Stromal cell of bone marrow (primary cell): ENCODE measurements around the gene TIAM2.
"Not testable (repeated sequence)": the region's sequence is repeated elsewhere in the genome, so short reads cannot be mapped to it uniquely, and the experiment has no call there.

Experiments used
- DNase-seq: peaks from one replicate; pipeline ENCODE4 v3.0.0-alpha.2; 2012; ENCODE audit warnings: low read depth

TIAM2 gene

GRCh38 chr6:155170519-155170918 lies 175.4 kb downstream of the TIAM2 start:
- DNase-seq: no peak

GRCh38 chr6:155171109-155171746 lies 176.1 kb downstream of the TIAM2 start:
- peak; percentile 93 for DNase-seq

- DNase-seq: no peak
Observed at GRCh38 chr6:155171747-155172449, 176.8 kb downstream of the TIAM2 start.

GRCh38 chr6:155173488-155173887 lies 178.4 kb downstream of the TIAM2 start:
- DNase-seq: no peak

GRCh38 chr6:155174576-155175211 lies 179.6 kb downstream of the TIAM2 start:
- DNase-seq: peak; percentile 70

- DNase-seq: peak; percentile 49
Observed at GRCh38 chr6:155177363-155177961, 182.3 kb downstream of the TIAM2 start.

GRCh38 chr6:155181498-155181897 lies 186.4 kb downstream of the TIAM2 start:
- no peak for DNase-seq

- DNase-seq: no peak
Observed at GRCh38 chr6:155182103-155182502, 187.0 kb downstream of the TIAM2 start.

- DNase-seq: no peak
Observed at GRCh38 chr6:155183095-155183494, 188.0 kb downstream of the TIAM2 start.

- not testable (repeated sequence) for DNase-seq
Observed at GRCh38 chr6:155185041-155185440, 189.9 kb downstream of the TIAM2 start.

- no peak for DNase-seq
Observed at GRCh38 chr6:155185544-155185943, 190.4 kb downstream of the TIAM2 start.

GRCh38 chr6:155186052-155186658 lies 191.0 kb downstream of the TIAM2 start:
- DNase-seq: no peak

GRCh38 chr6:155187106-155187505 lies 192.0 kb downstream of the TIAM2 start:
- DNase-seq: no peak

GRCh38 chr6:155187994-155188706 lies 193.0 kb downstream of the TIAM2 start:
- no peak for DNase-seq

GRCh38 chr6:155188707-155189496 lies 193.8 kb downstream of the TIAM2 start:
- DNase-seq: peak; percentile 86

- no peak for DNase-seq
Observed at GRCh38 chr6:155190677-155191076, 195.6 kb downstream of the TIAM2 start.

GRCh38 chr6:155193526-155193925 lies 198.4 kb downstream of the TIAM2 start:
- no peak for DNase-seq

- no peak for DNase-seq
Observed at GRCh38 chr6:155194399-155194798, 199.3 kb downstream of the TIAM2 start.

GRCh38 chr6:155195903-155196302 lies 200.8 kb downstream of the TIAM2 start:
- DNase-seq: no peak

- DNase-seq: no peak
Observed at GRCh38 chr6:155196911-155197310, 201.8 kb downstream of the TIAM2 start.

GRCh38 chr6:155197932-155198331 lies 202.8 kb downstream of the TIAM2 start:
- no peak for DNase-seq
